ENCODE data around the gene ZNF677.

DNA sequence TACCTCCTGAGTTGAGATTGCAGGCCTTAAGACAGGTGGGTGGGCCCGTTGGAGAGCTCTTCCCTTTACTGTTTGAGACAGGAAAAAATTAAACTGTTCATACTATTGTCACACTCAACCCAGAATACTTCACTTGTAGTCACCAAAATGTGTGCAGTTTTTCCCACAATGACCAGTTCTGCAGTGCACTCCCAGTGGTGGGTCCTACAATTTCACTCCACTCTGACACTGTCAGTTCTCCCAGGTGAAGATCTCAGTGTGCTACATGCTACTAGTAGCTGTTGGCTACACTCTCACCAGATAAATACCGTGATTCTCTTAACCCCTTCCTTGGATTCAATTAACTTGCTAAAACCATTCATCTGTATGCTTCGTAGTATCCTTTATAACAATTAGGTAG is 64.4 kb downstream of the ZNF677 start:
- TF ChIP-seq EZH2 (IDR thresholded peaks at IDR 0.05; ENCODE audit: low read depth, unreplicated experiment) = no peak
- TF ChIP-seq, protein P1, sequence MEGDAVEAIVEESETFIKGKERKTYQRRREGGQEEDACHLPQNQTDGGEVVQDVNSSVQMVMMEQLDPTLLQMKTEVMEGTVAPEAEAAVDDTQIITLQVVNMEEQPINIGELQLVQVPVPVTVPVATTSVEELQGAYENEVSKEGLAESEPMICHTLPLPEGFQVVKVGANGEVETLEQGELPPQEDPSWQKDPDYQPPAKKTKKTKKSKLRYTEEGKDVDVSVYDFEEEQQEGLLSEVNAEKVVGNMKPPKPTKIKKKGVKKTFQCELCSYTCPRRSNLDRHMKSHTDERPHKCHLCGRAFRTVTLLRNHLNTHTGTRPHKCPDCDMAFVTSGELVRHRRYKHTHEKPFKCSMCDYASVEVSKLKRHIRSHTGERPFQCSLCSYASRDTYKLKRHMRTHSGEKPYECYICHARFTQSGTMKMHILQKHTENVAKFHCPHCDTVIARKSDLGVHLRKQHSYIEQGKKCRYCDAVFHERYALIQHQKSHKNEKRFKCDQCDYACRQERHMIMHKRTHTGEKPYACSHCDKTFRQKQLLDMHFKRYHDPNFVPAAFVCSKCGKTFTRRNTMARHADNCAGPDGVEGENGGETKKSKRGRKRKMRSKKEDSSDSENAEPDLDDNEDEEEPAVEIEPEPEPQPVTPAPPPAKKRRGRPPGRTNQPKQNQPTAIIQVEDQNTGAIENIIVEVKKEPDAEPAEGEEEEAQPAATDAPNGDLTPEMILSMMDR (conservative IDR thresholded peaks at IDR 0.05; ENCODE audit: low read depth in 2 of 2) = no peak
- TF ChIP-seq ZNF331 (CRISPR knock-in tag; IDR thresholded peaks at IDR 0.05; ENCODE audit: low read depth) = no peak
- TF ChIP-seq JUNB (IDR thresholded peaks at IDR 0.05; ENCODE audit: unreplicated experiment) = no peak
- TF ChIP-seq, protein P2, sequence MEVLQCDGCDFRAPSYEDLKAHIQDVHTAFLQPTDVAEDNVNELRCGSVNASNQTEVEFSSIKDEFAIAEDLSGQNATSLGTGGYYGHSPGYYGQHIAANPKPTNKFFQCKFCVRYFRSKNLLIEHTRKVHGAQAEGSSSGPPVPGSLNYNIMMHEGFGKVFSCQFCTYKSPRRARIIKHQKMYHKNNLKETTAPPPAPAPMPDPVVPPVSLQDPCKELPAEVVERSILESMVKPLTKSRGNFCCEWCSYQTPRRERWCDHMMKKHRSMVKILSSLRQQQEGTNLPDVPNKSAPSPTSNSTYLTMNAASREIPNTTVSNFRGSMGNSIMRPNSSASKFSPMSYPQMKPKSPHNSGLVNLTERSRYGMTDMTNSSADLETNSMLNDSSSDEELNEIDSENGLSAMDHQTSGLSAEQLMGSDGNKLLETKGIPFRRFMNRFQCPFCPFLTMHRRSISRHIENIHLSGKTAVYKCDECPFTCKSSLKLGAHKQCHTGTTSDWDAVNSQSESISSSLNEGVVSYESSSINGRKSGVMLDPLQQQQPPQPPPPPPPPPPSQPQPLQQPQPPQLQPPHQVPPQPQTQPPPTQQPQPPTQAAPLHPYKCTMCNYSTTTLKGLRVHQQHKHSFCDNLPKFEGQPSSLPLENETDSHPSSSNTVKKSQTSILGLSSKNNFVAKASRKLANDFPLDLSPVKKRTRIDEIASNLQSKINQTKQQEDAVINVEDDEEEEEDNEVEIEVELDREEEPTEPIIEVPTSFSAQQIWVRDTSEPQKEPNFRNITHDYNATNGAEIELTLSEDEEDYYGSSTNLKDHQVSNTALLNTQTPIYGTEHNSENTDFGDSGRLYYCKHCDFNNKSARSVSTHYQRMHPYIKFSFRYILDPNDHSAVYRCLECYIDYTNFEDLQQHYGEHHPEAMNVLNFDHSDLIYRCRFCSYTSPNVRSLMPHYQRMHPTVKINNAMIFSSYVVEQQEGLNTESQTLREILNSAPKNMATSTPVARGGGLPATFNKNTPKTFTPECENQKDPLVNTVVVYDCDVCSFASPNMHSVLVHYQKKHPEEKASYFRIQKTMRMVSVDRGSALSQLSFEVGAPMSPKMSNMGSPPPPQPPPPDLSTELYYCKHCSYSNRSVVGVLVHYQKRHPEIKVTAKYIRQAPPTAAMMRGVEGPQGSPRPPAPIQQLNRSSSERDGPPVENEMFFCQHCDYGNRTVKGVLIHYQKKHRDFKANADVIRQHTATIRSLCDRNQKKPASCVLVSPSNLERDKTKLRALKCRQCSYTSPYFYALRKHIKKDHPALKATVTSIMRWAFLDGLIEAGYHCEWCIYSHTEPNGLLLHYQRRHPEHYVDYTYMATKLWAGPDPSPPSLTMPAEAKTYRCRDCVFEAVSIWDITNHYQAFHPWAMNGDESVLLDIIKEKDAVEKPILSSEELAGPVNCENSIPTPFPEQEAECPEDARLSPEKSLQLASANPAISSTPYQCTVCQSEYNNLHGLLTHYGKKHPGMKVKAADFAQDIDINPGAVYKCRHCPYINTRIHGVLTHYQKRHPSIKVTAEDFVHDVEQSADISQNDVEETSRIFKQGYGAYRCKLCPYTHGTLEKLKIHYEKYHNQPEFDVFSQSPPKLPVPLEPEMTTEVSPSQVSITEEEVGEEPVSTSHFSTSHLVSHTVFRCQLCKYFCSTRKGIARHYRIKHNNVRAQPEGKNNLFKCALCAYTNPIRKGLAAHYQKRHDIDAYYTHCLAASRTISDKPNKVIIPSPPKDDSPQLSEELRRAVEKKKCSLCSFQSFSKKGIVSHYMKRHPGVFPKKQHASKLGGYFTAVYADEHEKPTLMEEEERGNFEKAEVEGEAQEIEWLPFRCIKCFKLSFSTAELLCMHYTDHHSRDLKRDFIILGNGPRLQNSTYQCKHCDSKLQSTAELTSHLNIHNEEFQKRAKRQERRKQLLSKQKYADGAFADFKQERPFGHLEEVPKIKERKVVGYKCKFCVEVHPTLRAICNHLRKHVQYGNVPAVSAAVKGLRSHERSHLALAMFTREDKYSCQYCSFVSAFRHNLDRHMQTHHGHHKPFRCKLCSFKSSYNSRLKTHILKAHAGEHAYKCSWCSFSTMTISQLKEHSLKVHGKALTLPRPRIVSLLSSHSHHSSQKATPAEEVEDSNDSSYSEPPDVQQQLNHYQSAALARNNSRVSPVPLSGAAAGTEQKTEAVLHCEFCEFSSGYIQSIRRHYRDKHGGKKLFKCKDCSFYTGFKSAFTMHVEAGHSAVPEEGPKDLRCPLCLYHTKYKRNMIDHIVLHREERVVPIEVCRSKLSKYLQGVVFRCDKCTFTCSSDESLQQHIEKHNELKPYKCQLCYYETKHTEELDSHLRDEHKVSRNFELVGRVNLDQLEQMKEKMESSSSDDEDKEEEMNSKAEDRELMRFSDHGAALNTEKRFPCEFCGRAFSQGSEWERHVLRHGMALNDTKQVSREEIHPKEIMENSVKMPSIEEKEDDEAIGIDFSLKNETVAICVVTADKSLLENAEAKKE (CRISPR knock-in tag; IDR thresholded peaks at IDR 0.05) = no peak
- TF ChIP-seq CREB1 (CRISPR knock-in tag; IDR thresholded peaks at IDR 0.05; ENCODE audit: low read depth) = no peak
- no peak for TF ChIP-seq POLR2AphosphoS5 (IDR thresholded peaks at IDR 0.05; ENCODE audit: low read depth)
